ENCODE data around the gene LMO1.

GRCh38 chr11:8261291-8261690, 2.4 kb downstream of the LMO1 start:
- no peak for TF ChIP-seq RAD21 (IDR thresholded peaks at IDR 0.05; ENCODE audit: low read depth)
- no peak for TF ChIP-seq CTCF (IDR thresholded peaks at IDR 0.05 in 2 of 3, conservative IDR thresholded peaks at IDR 0.05 in 1 of 3; ENCODE audit: borderline replicate concordance in 1 of 3, insufficient read depth in 1 of 3, low read depth in 2 of 3, low read length in 2 of 3)
- TF ChIP-seq POLR2AphosphoS5 (IDR thresholded peaks at IDR 0.05; ENCODE audit: low read depth, low read length), result no peak
- no peak for TF ChIP-seq ELF1 (IDR thresholded peaks at IDR 0.05; ENCODE audit: borderline replicate concordance, low read depth)
- no peak for TF ChIP-seq YY1 (IDR thresholded peaks at IDR 0.05; ENCODE audit: extremely low read depth, insufficient replicate concordance, low read depth, low read length)
- no peak for TF ChIP-seq POLR2A (IDR thresholded peaks at IDR 0.05; ENCODE audit: borderline replicate concordance, extremely low read depth, insufficient read depth, insufficient read length)
- TF ChIP-seq EZH2 (IDR thresholded peaks at IDR 0.05), result no peak

Measured in HCT116 (cell line).